Activated naive CD8-positive, alpha-beta T cell treated with anti-CD3 and anti-CD28 coated beads, Interleukin-2, amount 10 ng/mL, durations not matched to agents 7 days and 5 days (primary cell): ENCODE measurements around the gene OR6V1. TPM values are rescaled to one million over a fixed set of nuclear protein-coding genes. Genes with fewer than 3 reads are reported as not detected.

Experiments
- ATAC-seq: fragments of 150-1000 bp; cut with Tn5 transposase; one replicate; pipeline ENCODE4 v1.10.0; 2021; ENCODE audit warnings: low read depth, moderate library complexity
- POLR2A ChIA-PET: fragments of 350-600 bp; sonication (Branson Sonifier 250); formaldehyde crosslinking; loops from one replicate; lab custom pipeline; 2021; ENCODE audit warnings: antibody characterized with exemption; lab: Charles Lee
- DNase-seq: peaks from one replicate; pipeline ENCODE4 v3.0.0; 2021
- H3K27ac Mint-ChIP-seq: one replicate; pipeline ENCODE4 v1.8.0; 2022; ENCODE audit warnings: mild to moderate bottlenecking, mixed read lengths
- H3K27me3 Mint-ChIP-seq: one replicate; pipeline ENCODE4 v1.8.0; 2022; ENCODE audit warnings: mild to moderate bottlenecking, moderate library complexity, mixed read lengths
- H3K36me3 Mint-ChIP-seq: one replicate; pipeline ENCODE4 v1.8.0; 2021; ENCODE audit warnings: mild to moderate bottlenecking, mixed read lengths
- H3K4me1 Mint-ChIP-seq: one replicate; pipeline ENCODE4 v1.8.0; 2021; ENCODE audit warnings: mixed read lengths
- H3K4me3 Mint-ChIP-seq: one replicate; pipeline ENCODE4 v1.8.0; 2022; ENCODE audit warnings: mild to moderate bottlenecking, moderate library complexity, mixed read lengths
- H3K9me3 Mint-ChIP-seq: one replicate; pipeline ENCODE4 v1.8.0; 2021; ENCODE audit warnings: mixed read lengths
- total RNA-seq, 2 experiments: library from RNA; stranded (reverse); gene quantifications; one replicate each; pipeline ENCODE4 v1.2.3, GENCODE V29; 2021

OR6V1 gene
- total RNA-seq, 2 experiments from 2014 or later, result not detected

DNA sequence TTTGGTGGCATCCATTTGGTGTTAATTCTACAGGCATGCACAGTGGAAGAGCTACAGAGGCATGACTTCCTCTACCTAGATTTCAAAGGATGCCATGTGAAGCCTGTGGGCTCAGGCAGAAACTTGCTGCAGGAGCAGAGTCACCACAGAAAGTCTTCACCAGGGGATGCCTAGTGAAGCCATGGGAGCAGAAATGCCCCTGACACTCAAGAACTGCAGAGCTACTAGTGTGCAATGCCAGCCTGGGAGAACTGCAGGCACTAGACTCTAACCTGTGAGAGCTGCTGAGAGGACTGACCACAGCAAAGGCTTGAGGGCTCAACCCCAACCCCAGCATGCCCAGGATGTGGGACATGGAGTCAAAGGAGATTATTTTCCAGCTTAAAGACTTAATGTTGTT, 29.1 kb upstream of the OR6V1 start:
- POLR2A ChIA-PET, result no interaction called here
- DNase-seq (no peak), ATAC-seq (no peak)
- no peaks in the 10 kb centered on the region for H3K36me3 Mint-ChIP-seq
- no peak overlapping the region for H3K4me3 Mint-ChIP-seq
- H3K27me3 Mint-ChIP-seq, result peaks cover 7% of the 10 kb centered on the region
- no peaks in the 10 kb centered on the region for H3K9me3 Mint-ChIP-seq
- peaks cover 3% of the 10 kb centered on the region for H3K4me1 Mint-ChIP-seq
- no peak overlapping the region for H3K27ac Mint-ChIP-seq

DNA sequence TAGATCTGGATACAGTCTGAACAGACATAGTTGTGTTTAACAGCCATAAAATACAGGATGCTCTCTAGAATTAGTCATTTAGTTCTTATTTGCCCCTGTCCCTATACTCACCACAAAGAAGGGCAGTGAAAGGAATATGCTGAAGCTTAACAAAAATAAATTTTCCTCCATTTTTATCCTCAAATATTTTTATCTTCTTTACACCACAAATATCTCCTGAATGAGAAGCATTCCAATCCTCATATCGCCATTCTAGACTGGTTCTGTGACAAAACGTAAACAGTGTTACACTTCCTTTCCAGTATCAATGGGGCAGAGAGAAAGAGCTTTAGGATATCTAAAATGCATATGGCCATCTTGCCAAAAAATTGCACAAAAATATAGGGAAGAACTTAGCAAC, 26.8 kb upstream of the OR6V1 start:
- ATAC-seq (no peak), DNase-seq (no peak)
- Mint-ChIP-seq H3K9me3 (no peaks in the 10 kb centered on the region), H3K27ac (no peak overlapping the region), H3K27me3 (peaks cover 9% of the 10 kb centered on the region), H3K4me3 (no peak overlapping the region), H3K4me1 (peaks cover 3% of the 10 kb centered on the region), H3K36me3 (no peaks in the 10 kb centered on the region)
- POLR2A ChIA-PET, result no interaction called here

DNA sequence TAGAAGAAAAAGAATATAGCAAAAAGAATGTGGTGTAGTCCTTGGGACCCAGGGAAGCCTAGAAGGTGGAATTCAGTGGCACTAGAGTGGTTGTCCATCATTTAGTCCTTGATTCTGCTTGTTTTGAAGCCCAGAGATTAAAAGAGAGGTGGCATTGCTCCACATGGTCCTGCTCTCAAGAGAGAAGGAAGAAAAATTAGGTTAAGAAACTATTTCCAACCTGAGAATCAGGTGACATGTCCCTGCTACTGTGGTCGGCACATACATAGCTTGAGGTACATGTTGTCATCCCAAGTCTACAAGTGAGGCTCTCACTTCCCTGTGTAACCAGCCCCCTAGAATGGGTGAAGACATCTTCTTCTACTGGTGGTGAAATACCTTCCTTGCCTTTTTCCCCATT, 25.1 kb upstream of the OR6V1 start, which contains the start of gene OR9A2:
Gene OR9A2, minus strand, starts transcription at position 101 of the 400 bp plus-strand sequence. Its CDS starts 0 bp downstream, at position 101.
- H3K9me3 Mint-ChIP-seq, result no peaks in the 10 kb centered on the region

GRCh38 chr7:143027683-143028082, 24.5 kb upstream of the OR6V1 start:
- Mint-ChIP-seq H3K4me1 (peaks cover 8% of the 10 kb centered on the region), H3K9me3 (no peaks in the 10 kb centered on the region)

More for the DNA sequence above, 25.1 kb upstream of the OR6V1 start, which contains the start of gene OR9A2:
- ATAC-seq (no peak), DNase-seq (no peak)
- H3K4me3 Mint-ChIP-seq, result no peak within 1 kb of the TSS
- no peak within 1 kb of the TSS for H3K27ac Mint-ChIP-seq
- peaks cover 8% of the 10 kb centered on the region for H3K4me1 Mint-ChIP-seq
- POLR2A ChIA-PET, result no interaction called here
- no peaks in the 10 kb centered on the region for H3K36me3 Mint-ChIP-seq
- peaks cover 9% of the 10 kb centered on the region for H3K27me3 Mint-ChIP-seq

DNA sequence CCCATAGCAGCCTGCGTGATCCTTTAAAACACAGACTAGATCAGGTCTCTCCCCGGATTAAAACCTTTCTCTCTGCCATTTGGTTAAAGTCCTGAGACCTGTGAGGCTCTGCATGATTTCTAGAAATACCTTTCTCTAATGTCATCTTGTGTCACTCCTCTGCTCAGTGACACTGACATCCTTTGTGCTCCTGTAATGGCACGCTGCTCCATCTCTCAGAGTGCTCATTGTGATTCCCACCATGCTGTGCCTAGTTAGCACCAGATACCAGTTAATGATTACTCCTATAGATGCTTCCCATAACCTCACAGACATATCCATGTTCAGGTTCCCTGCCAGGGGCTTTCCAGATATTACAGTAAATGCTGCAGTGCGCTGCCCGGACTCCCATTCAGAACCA, 13.5 kb upstream of the OR6V1 start:
- no peak overlapping the region for H3K4me3 Mint-ChIP-seq
- POLR2A ChIA-PET, result no interaction called here
- ATAC-seq, result no peak

More at GRCh38 chr7:143027683-143028082, 24.5 kb upstream of the OR6V1 start:
- Mint-ChIP-seq H3K27me3 (peaks cover 9% of the 10 kb centered on the region), H3K36me3 (no peaks in the 10 kb centered on the region), H3K4me3 (no peak overlapping the region), H3K27ac (no peak overlapping the region)
- POLR2A ChIA-PET, result no interaction called here
- no peak for ATAC-seq
- no peak for DNase-seq

DNA sequence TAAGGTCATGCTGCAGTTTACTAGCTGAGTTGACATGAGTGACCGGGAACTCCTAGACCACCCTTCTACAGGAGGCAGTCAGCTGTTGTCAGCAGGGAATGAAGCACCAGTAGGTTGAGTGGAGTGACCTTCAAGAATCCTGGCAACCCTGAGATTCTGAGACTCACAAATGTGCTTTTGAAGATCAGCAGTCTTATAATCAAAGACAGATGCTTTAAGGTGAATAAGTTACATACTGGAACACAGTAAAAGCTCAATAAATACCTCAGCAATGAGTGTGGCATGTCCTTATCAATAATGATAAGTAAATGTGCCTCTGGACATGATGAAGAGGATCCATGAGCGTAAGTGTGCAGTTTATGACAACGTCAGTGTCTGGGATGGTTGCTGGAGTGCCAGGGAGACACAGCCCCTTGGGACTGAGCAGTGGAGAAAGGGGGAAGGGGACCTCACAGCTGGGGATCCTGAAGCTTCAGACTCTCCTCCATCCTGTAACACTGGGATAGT, 11.9 kb upstream of the OR6V1 start:
- peaks cover 5% of the 10 kb centered on the region for H3K27me3 Mint-ChIP-seq
- H3K27ac Mint-ChIP-seq, result no peak overlapping the region
- POLR2A ChIA-PET, result no interaction called here
- H3K9me3 Mint-ChIP-seq, result peaks cover 3% of the 10 kb centered on the region
- H3K4me3 Mint-ChIP-seq, result no peak overlapping the region
- DNase-seq, result no peak
- ATAC-seq, result no peak
- no peaks in the 10 kb centered on the region for H3K36me3 Mint-ChIP-seq
- H3K4me1 Mint-ChIP-seq, result no peaks in the 10 kb centered on the region

More for the DNA sequence above, 13.5 kb upstream of the OR6V1 start:
- Mint-ChIP-seq H3K36me3 (no peaks in the 10 kb centered on the region), H3K27me3 (peaks cover 3% of the 10 kb centered on the region), H3K4me1 (no peaks in the 10 kb centered on the region), H3K27ac (no peak overlapping the region), H3K9me3 (peaks cover 7% of the 10 kb centered on the region)
- no peak for DNase-seq

DNA sequence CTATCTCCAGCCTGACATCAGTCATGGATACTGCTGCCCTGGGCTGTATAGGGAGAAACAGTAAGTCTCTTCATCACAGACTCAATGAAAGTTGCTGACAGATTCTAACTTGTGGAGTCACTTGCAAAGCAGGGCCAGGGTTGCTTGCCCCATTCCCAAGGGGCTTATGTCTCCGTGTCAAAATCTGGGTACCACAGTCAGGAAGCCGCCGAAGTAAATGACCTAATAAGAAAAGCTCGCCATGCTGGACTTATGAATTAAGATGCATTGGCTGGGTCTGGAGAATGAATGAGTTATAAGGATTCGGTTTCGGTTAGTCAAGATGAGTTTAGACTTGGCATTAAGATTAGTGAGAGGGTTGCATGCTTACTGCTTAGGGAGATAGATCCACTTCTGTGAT, 10.8 kb upstream of the OR6V1 start:
- POLR2A ChIA-PET, result no interaction called here
- Mint-ChIP-seq H3K27me3 (peaks cover 5% of the 10 kb centered on the region), H3K27ac (no peak overlapping the region), H3K4me3 (no peak overlapping the region), H3K36me3 (no peaks in the 10 kb centered on the region), H3K4me1 (no peaks in the 10 kb centered on the region), H3K9me3 (no peaks in the 10 kb centered on the region)
- ATAC-seq (no peak), DNase-seq (no peak)

GRCh38 chr7:143042159-143042789, 9.9 kb upstream of the OR6V1 start:
- POLR2A ChIA-PET, result no interaction called here
- Mint-ChIP-seq H3K27me3 (peaks cover 8% of the 10 kb centered on the region), H3K27ac (no peak overlapping the region), H3K36me3 (no peaks in the 10 kb centered on the region), H3K4me1 (no peaks in the 10 kb centered on the region), H3K4me3 (no peak overlapping the region), H3K9me3 (no peaks in the 10 kb centered on the region)
- DNase-seq (no peak), ATAC-seq (no peak)

GRCh38 chr7:143042790-143043271, 9.3 kb upstream of the OR6V1 start:
- no peak for DNase-seq
- POLR2A ChIA-PET, result no interaction called here
- H3K27me3 Mint-ChIP-seq, result peaks cover 8% of the 10 kb centered on the region
- no peaks in the 10 kb centered on the region for H3K36me3 Mint-ChIP-seq
- no peak for ATAC-seq
- no peaks in the 10 kb centered on the region for H3K4me1 Mint-ChIP-seq
- H3K4me3 Mint-ChIP-seq, result no peak overlapping the region
- no peaks in the 10 kb centered on the region for H3K9me3 Mint-ChIP-seq
- no peak overlapping the region for H3K27ac Mint-ChIP-seq

DNA sequence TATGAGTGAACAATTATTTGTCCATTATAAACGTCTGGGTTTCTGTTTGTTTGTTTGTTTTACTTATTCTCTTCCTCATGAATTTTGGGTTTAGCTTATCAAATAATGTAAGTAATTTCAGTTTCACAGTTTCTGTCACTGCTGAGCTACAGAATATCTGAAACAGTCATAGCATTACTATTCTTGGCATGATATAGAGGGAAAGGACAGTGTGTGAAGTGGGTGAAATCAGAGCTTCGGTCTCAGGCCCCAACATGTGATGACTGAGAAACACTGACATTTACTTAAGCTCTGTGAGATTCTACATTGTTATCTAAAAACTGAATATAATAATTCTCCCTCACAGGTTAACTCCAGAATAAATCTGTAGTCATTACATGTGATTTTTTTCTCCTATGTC, 8.8 kb upstream of the OR6V1 start:
- H3K27ac Mint-ChIP-seq, result no peak overlapping the region

GRCh38 chr7:143046426-143046851, 5.7 kb upstream of the OR6V1 start:
- Mint-ChIP-seq H3K9me3 (no peaks in the 10 kb centered on the region), H3K4me3 (no peak overlapping the region), H3K4me1 (no peaks in the 10 kb centered on the region), H3K27ac (no peak overlapping the region), H3K27me3 (peaks cover 8% of the 10 kb centered on the region), H3K36me3 (no peaks in the 10 kb centered on the region)
- no peak for DNase-seq
- ATAC-seq, result no peak
- POLR2A ChIA-PET, result interaction anchor here (0.8 kb wide), 1 partner anchor 186 kb away, joined by 3 read pairs; no protein-coding TSS in a partner anchor

More for the DNA sequence above, 8.8 kb upstream of the OR6V1 start:
- DNase-seq (no peak), ATAC-seq (no peak)
- POLR2A ChIA-PET, result no interaction called here
- H3K27me3 Mint-ChIP-seq, result peaks cover 8% of the 10 kb centered on the region
- H3K4me3 Mint-ChIP-seq, result no peak overlapping the region
- no peaks in the 10 kb centered on the region for H3K4me1 Mint-ChIP-seq
- no peaks in the 10 kb centered on the region for H3K36me3 Mint-ChIP-seq
- H3K9me3 Mint-ChIP-seq, result no peaks in the 10 kb centered on the region

DNA sequence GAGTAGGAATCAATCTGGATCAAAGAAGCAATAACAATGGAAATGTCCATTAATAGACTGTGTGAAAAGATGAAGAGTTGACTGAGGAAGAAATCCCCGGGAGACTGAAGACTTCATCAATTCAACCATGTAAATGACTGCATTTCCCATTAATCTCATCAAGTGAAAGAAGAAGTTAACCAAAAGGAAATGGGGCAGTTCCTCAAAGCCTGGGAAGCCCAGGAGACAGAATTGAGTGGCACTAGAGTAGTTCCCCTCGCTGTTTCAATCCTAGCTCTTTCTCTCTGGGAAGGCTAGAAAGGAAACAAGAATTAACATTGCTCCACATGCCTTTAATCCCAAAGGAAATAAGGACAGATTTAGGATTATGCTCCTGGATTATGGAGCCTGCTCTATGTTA, 4.8 kb upstream of the OR6V1 start:
- Mint-ChIP-seq H3K4me3 (no peak overlapping the region), H3K4me1 (no peaks in the 10 kb centered on the region), H3K36me3 (no peaks in the 10 kb centered on the region), H3K27me3 (peaks cover 8% of the 10 kb centered on the region), H3K9me3 (no peaks in the 10 kb centered on the region), H3K27ac (no peak overlapping the region)
- ATAC-seq, result no peak
- POLR2A ChIA-PET, result interaction anchor here (0.8 kb wide), 1 partner anchor 185 kb away, joined by 3 read pairs; no protein-coding TSS in a partner anchor
- no peak for DNase-seq

- Mint-ChIP-seq H3K4me3 (no peak overlapping the region), H3K36me3 (no peaks in the 10 kb centered on the region), H3K9me3 (no peaks in the 10 kb centered on the region), H3K27me3 (peaks cover 6% of the 10 kb centered on the region), H3K27ac (no peak overlapping the region), H3K4me1 (no peaks in the 10 kb centered on the region)
- ATAC-seq (no peak), DNase-seq (no peak)
- POLR2A ChIA-PET, result no interaction called here
Observed at GRCh38 chr7:143048827-143049226, 3.3 kb upstream of the OR6V1 start.

DNA sequence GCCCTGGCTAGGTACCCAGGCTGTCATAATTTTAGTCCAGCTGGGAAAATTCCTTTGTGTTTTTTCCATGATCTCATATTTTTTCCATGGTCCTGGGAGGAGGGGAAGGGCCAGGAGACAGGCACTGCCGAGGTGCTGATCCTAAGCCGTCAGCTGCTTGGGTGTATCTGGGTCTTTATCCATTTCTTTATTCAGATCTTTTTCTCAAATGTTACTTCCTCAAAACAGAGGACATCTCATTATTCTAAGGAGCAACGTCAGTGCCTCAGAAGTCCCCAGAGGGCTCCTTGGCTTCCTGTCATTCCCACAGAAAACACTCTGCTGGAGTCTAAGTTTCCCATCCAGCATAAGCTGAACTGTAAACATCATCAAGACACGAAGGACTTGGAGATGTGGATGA, 2.8 kb upstream of the OR6V1 start:
- no peak for ATAC-seq
- H3K27ac Mint-ChIP-seq, result no peak overlapping the region
- H3K27me3 Mint-ChIP-seq, result peaks cover 3% of the 10 kb centered on the region
- POLR2A ChIA-PET, result no interaction called here
- no peaks in the 10 kb centered on the region for H3K36me3 Mint-ChIP-seq
- no peak overlapping the region for H3K4me3 Mint-ChIP-seq
- DNase-seq, result no peak
- no peaks in the 10 kb centered on the region for H3K4me1 Mint-ChIP-seq
- H3K9me3 Mint-ChIP-seq, result no peaks in the 10 kb centered on the region
